ENCODE measurements around the gene SIGLEC9. TPM values are rescaled to one million over a fixed set of nuclear protein-coding genes. Genes with fewer than 3 reads are reported as not detected.
A peak's percentile ranks its signal among the peaks of the same experiment; 100 is the strongest.

SIGLEC9 gene
- total and polyA plus RNA-seq, 10 of the 15 experiments (the other 5 are each of a cell fraction or from before 2014, with no cell fraction given), result 0.10 TPM; not detected in 9

- TF ChIP-seq CUX1 (IDR thresholded peaks at IDR 0.05; ENCODE audit: insufficient replicate concordance, low read depth, low read length), result no peak
- TF ChIP-seq SIN3A (IDR thresholded peaks at IDR 0.05; ENCODE audit: low read depth, low read length), result peak; percentile 95
- TF ChIP-seq CTCF (IDR thresholded peaks at IDR 0.05 in 2 of 3, conservative IDR thresholded peaks at IDR 0.05 in 1 of 3; ENCODE audit: control insufficient read depth in 2 of 3, extremely low read depth in 1 of 3, insufficient read depth in 1 of 3, low read depth in 3 of 3, low read length in 3 of 3), result no peak
- no peak for TF ChIP-seq EP300 (IDR thresholded peaks at IDR 0.05; ENCODE audit: borderline replicate concordance in 1 of 2, control insufficient read depth in 1 of 2, low read depth in 2 of 2, low read length in 2 of 2)
- TF ChIP-seq KLF5 (IDR thresholded peaks at IDR 0.05; ENCODE audit: partially characterized antibody), result peak; percentile 84
- TF ChIP-seq TCF7 (IDR thresholded peaks at IDR 0.05; ENCODE audit: borderline replicate concordance), result no peak
- no peak for TF ChIP-seq NFYB (IDR thresholded peaks at IDR 0.05; ENCODE audit: insufficient read depth, low read depth, low read length)
- no peak for TF ChIP-seq FOXK2 (IDR thresholded peaks at IDR 0.05)
- 0 out of 4 replicates have a peak, but pooled peaks of 1 of the 2 experiments have one; percentile 35 for TF ChIP-seq SRF (IDR thresholded peaks at IDR 0.05; ENCODE audit: low read depth in 2 of 2, low read length in 2 of 2)
- no peak for TF ChIP-seq HDAC2 (IDR thresholded peaks at IDR 0.05)
- no peak for TF ChIP-seq MLLT1 (IDR thresholded peaks at IDR 0.05)
- TF ChIP-seq ZNF217 (IDR thresholded peaks at IDR 0.05), result no peak
- no peak for TF ChIP-seq PAX8 (IDR thresholded peaks at IDR 0.05)
- no peak for TF ChIP-seq CHD1 (IDR thresholded peaks at IDR 0.05; ENCODE audit: low read depth, low read length)
- TF ChIP-seq NBN (IDR thresholded peaks at IDR 0.05), result peak; percentile 67; the same call in 1 of the 2 replicates
- peak; percentile 77 for TF ChIP-seq SREBF1 (IDR thresholded peaks at IDR 0.05; ENCODE audit: low read length)
- TF ChIP-seq NFYA (IDR thresholded peaks at IDR 0.05; ENCODE audit: borderline replicate concordance, low read depth, low read length), result no peak
- TF ChIP-seq CEBPZ (IDR thresholded peaks at IDR 0.05; ENCODE audit: low read depth, low read length), result no peak
These were observed 16.5 kb upstream of the SIGLEC9 start, which contains the start of gene CTU1 (continued) for GRCh38 chr19:51108066-51108804.
